Measurements from ENCODE around the gene GRM5.
A peak's percentile ranks its signal among the peaks of the same experiment; 100 is the strongest.
"Not testable (repeated sequence)": the region's sequence is repeated elsewhere in the genome, so short reads cannot be mapped to it uniquely, and the experiment has no call there.

The GRM5 gene

GRCh38 chr11:88543902-88544655 is 521.7 kb downstream of the GRM5 start:
- DNase-seq, result peak in 46 of 51 donors; percentile 3 to 72 (median 35)

- DNase-seq, result no peak
Measured at GRCh38 chr11:88541006-88541405, 524.8 kb downstream of the GRM5 start.

DNA sequence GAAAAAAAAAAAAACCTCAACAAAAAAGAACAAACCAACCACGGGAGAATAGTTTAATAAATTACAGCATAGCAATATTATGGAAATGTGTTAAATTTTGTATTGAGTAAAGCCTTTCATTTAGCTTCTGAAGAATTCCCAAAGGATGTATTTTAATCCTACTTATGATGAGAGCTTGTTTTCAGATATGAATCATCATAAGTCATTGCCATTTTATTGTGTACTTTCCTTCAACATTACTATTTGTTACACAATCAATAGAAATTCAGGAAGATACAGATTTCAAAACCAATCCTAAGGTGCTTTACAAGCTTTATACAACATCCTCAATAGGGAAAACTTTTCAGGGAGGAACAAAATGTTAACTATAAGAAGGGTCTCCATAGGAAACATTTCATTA is 527.7 kb downstream of the GRM5 start:
- no peak for DNase-seq

GRCh38 chr11:88537613-88538012 is 528.2 kb downstream of the GRM5 start:
- DNase-seq, result no peak

GRCh38 chr11:88536616-88537265 is 529.0 kb downstream of the GRM5 start:
- DNase-seq, result no peak

DNA sequence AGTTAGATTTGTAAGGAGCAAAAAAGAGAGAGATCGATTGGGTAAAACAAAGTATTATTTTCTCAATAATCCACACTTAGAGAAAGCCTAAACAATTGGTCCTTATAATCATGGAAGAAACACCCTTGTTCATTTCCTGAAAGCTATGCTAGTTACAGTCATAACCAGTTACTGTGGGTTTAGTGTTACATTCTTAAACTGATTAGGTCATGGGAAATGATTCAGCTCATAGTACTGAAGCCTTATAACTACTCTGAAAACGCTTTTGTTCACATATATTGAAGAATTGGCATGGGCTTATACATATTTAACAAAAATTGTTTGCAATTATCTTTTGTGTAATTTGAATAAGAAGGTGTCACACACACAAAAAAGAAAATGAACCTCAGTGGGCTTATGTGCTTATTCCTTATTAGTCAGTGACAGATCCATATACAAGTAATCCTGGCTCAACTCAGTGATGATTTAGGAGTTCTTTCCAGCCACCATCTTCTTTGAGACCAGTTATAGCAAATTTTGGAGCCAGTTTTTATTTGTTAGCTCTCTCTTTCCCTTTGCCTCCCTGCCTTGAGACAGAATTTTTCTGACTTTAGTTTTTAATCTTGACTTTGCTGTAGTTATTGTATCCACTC is 529.8 kb downstream of the GRM5 start:
- no peak for DNase-seq

DNA sequence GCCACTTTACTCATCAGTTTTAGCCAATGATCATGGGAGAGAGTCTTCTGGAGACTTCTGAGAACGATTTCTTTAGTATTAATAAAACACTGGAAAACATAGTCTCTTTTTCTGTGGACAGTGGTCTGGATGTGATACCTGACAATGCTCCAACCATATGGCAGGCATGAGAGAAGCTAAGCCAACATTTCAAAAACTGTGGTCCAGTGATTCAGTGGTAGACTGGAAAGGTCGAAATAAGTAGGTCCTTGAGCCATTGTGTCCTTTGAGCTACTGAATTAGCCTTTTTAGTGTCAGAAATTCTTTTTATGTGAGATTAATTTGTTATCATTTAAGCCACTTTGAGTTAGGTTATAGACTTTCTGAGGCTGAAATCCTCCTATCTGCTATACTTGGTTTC is 530.5 kb downstream of the GRM5 start:
- no peak for DNase-seq

DNA sequence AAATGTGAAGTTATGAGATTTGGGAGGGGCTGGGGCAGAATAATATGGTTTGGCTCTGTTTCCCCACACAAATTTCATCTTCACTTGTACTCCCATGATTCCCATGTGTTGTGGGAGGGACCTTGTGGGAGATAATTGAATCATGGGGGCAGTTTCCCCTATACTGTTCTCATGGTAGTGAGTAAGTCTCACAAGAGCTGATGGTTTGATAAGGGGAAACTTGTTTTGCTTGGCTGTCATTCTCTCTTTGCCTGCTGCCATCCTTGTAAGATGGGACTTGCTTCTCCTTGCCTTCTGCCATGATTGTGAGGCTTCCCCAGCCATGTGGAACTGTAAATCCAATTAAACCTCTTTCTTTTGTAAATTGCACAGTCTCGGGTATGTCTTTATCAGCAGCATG is 531.1 kb downstream of the GRM5 start:
- not testable (repeated sequence) for DNase-seq

- no peak for DNase-seq
Measured at GRCh38 chr11:88534185-88534584, 531.6 kb downstream of the GRM5 start.

DNA sequence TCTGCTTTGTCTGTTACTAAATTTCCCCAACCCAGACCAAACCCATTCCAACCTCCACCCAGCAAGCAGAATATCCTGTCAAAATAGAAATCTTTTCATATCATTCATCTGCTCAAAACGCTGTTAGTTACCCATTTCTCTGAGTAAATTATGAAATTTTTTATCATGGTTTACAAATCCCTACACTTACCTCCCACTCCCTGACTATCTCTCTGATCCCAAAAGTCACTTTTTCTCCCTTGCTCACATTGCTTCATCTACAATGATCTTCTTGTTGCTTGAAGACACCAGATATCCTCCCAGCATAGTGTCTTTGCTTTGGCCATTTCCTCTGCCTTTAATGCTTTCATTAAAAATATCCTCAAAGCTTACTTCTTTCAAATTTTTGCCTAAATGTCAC is 532.8 kb downstream of the GRM5 start:
- DNase-seq, result no peak

- DNase-seq, result no peak
Measured at GRCh38 chr11:88531831-88532230, 534.0 kb downstream of the GRM5 start.

- no peak for DNase-seq
Measured at GRCh38 chr11:88529426-88529825, 536.4 kb downstream of the GRM5 start.

- no peak for DNase-seq
Measured at GRCh38 chr11:88523386-88524071, 542.3 kb downstream of the GRM5 start.

DNA sequence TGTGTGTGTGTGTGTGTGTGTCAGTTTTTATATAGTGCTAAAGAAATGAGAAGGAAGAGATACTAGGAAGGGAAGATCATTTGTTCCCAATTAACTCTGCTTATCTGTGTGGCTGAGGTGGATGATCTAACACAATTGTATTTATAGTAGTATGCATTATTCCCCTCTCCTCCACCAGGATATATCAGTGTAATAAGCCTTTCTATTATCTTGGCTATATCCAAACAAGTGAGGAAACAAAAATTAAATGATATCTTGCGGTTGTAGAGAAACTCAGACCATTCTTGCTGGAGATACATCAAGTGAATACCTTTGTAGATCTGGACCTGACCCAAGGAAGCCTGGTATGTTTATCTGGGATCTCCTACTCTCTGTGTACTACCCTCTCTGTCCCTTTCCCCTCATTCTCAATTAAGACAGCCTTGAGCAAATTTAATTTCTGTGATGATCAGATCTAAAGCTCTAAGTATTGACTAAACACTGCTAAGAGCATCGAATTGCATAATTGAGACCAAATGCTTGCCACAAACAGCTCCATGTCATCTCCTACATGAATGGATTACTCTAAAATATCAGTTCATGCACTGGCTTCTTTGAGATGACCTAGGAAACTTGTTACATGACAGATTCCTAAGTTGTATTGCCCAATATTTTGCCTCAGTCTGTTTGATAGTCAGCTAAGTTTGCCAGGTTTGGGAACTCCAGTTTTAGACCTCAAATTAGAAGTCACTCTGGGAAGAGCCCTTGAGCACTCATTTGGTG is 543.0 kb downstream of the GRM5 start:
- DNase-seq, result no peak

GRCh38 chr11:88521799-88522201 is 544.0 kb downstream of the GRM5 start:
- no peak for DNase-seq

DNA sequence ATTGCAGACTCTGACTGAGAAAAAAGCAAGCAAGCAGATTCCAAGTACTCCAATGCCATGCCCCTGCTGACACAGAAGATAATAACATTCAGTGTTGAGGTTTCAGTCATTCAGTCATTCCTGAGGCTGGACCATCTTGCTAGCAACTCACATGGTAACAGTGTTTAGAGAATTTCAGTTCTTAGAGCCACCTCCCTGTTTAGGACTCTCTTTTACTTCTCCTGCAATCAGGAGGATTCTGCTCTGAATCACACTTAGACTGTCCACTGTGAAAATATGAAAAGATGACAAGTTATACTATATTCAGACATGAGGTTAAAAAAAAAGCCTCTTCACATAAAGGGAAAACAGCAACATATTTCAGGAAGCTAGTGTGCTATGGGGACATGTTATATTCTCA is 544.4 kb downstream of the GRM5 start:
- DNase-seq, result no peak

DNA sequence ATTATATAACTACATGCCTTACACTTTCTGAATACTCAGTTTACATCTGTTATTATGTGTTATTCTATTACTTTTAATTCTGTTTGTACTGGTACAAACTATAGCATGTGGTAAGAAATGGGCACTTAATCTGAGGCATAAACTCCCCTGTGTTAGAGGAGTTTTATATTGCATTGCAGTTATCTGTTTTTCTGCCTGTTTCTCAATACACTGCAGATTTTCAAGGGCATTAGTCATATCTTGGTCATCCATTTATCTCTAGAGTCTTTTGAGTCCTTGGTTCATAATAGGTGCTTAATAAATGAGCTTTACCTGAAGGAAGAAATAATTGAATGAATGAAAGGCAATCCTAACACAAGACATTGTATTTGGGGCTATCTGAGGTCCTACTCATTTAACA is 545.4 kb downstream of the GRM5 start:
- no peak for DNase-seq

GRCh38 chr11:88515002-88515401 is 550.8 kb downstream of the GRM5 start:
- DNase-seq, result no peak

DNA sequence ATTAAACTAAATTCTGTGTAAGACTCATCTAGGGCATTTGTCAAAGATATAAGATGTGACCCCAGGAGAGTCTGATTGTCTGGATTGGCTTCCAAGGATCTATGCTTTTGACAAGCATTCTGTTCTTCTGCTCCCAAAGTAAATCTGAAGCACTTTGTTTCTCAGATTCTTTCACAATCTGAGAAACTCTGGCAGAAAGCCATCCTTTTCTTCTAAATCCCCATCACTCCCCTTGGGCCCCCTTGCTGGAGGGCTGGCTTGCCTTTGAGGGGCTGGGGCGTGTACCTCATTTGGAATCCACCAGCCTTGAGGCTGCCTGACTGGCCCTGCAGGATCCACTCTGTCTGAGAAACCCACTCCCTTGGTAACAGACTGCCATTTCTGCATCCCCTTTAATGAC is 554.8 kb downstream of the GRM5 start:
- DNase-seq, result peak in 1 of 51 donors; percentile 1

GRCh38 chr11:88508759-88509581 is 556.8 kb downstream of the GRM5 start:
- DNase-seq, result peak in 2 of 51 donors; percentile 1 to 3

DNA sequence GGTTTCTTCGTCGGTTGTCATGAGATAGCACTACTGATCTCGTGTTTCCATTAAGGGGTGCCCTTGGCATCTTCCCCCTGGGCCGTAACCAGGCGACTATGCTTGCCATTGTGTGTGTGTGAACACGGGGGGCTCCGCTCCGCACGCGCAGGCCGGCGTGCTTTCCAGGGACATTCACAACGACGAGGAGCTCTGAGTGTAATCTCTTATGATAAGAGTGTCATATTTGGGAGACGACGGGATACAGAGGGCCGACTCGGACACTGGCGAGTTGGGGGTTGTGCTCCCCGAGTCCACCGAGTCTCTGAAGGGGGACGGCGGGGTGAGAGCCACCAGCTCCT is 557.4 kb downstream of the GRM5 start:
- peak in 1 of 51 donors; percentile 3 for DNase-seq
